Skeletal muscle satellite cell (primary cell): ENCODE results near the gene IGLL5.

Source experiments
- H3K27me3 ChIP-seq: 2 replicates; pipeline ENCODE4 v1.7.0; 2013; ENCODE audit warnings: low read length; ENCODE audit not compliant: control insufficient read depth, insufficient read depth
- H3K36me3 ChIP-seq: 2 replicates; pipeline ENCODE4 v1.7.0; 2013; ENCODE audit warnings: mild to moderate bottlenecking, control low read depth, low read length; ENCODE audit not compliant: insufficient read depth
- H3K4me1 ChIP-seq: 2 replicates; pipeline ENCODE4 v1.7.0; 2013; ENCODE audit warnings: low read length; ENCODE audit not compliant: control insufficient read depth, insufficient read depth
- H3K4me2 ChIP-seq: 2 replicates; pipeline ENCODE4 v1.7.0; 2013; ENCODE audit warnings: mild to moderate bottlenecking, low read length
- H3K4me3 ChIP-seq: 2 replicates; pipeline ENCODE4 v1.7.0; 2013; ENCODE audit warnings: low read length
- H3K9ac ChIP-seq: 2 replicates; pipeline ENCODE4 v1.7.0; 2013; ENCODE audit warnings: mild to moderate bottlenecking, low read depth, low read length, moderate library complexity
- H3K9me3 ChIP-seq: replicated peaks from 2 replicates; pipeline ENCODE4 v1.7.0; 2013; ENCODE audit warnings: mild to moderate bottlenecking, control low read depth, low read length

IGLL5 gene

GRCh38 chr22:22930222-22930497 is 42.5 kb downstream of the IGLL5 start:
- no peaks in the 10 kb centered on the region for H3K9me3 ChIP-seq
- no peaks in the 10 kb centered on the region for H3K36me3 ChIP-seq
- H3K4me2 ChIP-seq, result no peak overlapping the region
- peaks cover 3% of the 10 kb centered on the region for H3K27me3 ChIP-seq
- H3K4me1 ChIP-seq, result peaks cover 4% of the 10 kb centered on the region
- H3K4me3 ChIP-seq, result no peak overlapping the region
- H3K9ac ChIP-seq, result no peak overlapping the region

- Histone ChIP-seq H3K9ac (no peak overlapping the region), H3K4me2 (no peak overlapping the region), H3K36me3 (no peaks in the 10 kb centered on the region), H3K9me3 (no peaks in the 10 kb centered on the region), H3K4me3 (no peak overlapping the region), H3K27me3 (no peaks in the 10 kb centered on the region), H3K4me1 (peaks cover 4% of the 10 kb centered on the region)
Measured at GRCh38 chr22:22930571-22931556, 43.2 kb downstream of the IGLL5 start.

GRCh38 chr22:22931557-22932270 is 44.1 kb downstream of the IGLL5 start:
- Histone ChIP-seq H3K4me3 (no peak overlapping the region), H3K36me3 (no peaks in the 10 kb centered on the region), H3K9ac (no peak overlapping the region), H3K4me2 (no peak overlapping the region), H3K27me3 (no peaks in the 10 kb centered on the region), H3K9me3 (no peaks in the 10 kb centered on the region), H3K4me1 (peaks cover 4% of the 10 kb centered on the region)

GRCh38 chr22:22932512-22932941 is 44.9 kb downstream of the IGLL5 start:
- Histone ChIP-seq H3K27me3 (peaks cover 6% of the 10 kb centered on the region), H3K4me3 (no peak overlapping the region), H3K4me2 (no peak overlapping the region), H3K9me3 (no peaks in the 10 kb centered on the region), H3K9ac (no peak overlapping the region), H3K36me3 (no peaks in the 10 kb centered on the region), H3K4me1 (peaks cover 4% of the 10 kb centered on the region)

GRCh38 chr22:22933100-22933806 is 45.6 kb downstream of the IGLL5 start:
- peaks cover 4% of the 10 kb centered on the region for H3K4me1 ChIP-seq
- no peaks in the 10 kb centered on the region for H3K36me3 ChIP-seq
- no peaks in the 10 kb centered on the region for H3K9me3 ChIP-seq
- peaks cover 11% of the 10 kb centered on the region for H3K27me3 ChIP-seq
- H3K4me2 ChIP-seq, result no peak overlapping the region
- H3K9ac ChIP-seq, result no peak overlapping the region
- no peak overlapping the region for H3K4me3 ChIP-seq

- no peaks in the 10 kb centered on the region for H3K36me3 ChIP-seq
- H3K9ac ChIP-seq, result no peak overlapping the region
- H3K4me3 ChIP-seq, result no peak overlapping the region
- H3K9me3 ChIP-seq, result no peaks in the 10 kb centered on the region
- H3K27me3 ChIP-seq, result peaks cover 19% of the 10 kb centered on the region
- H3K4me1 ChIP-seq, result no peaks in the 10 kb centered on the region
- H3K4me2 ChIP-seq, result no peak overlapping the region
Measured at GRCh38 chr22:22933807-22934542, 46.4 kb downstream of the IGLL5 start.

GRCh38 chr22:22934543-22935055 is 47.0 kb downstream of the IGLL5 start:
- H3K9ac ChIP-seq, result no peak overlapping the region
- peaks cover 25% of the 10 kb centered on the region for H3K27me3 ChIP-seq
- no peak overlapping the region for H3K4me2 ChIP-seq
- H3K36me3 ChIP-seq, result no peaks in the 10 kb centered on the region
- no peaks in the 10 kb centered on the region for H3K4me1 ChIP-seq
- no peaks in the 10 kb centered on the region for H3K9me3 ChIP-seq
- no peak overlapping the region for H3K4me3 ChIP-seq

- no peak overlapping the region for H3K9ac ChIP-seq
- H3K36me3 ChIP-seq, result no peaks in the 10 kb centered on the region
- H3K4me1 ChIP-seq, result no peaks in the 10 kb centered on the region
- no peak overlapping the region for H3K4me3 ChIP-seq
- no peak overlapping the region for H3K4me2 ChIP-seq
- H3K9me3 ChIP-seq, result no peaks in the 10 kb centered on the region
- peaks cover 26% of the 10 kb centered on the region for H3K27me3 ChIP-seq
Measured at GRCh38 chr22:22935056-22935545, 47.5 kb downstream of the IGLL5 start.

- H3K36me3 ChIP-seq, result no peaks in the 10 kb centered on the region
- H3K4me3 ChIP-seq, result no peak overlapping the region
- H3K9ac ChIP-seq, result no peak overlapping the region
- no peaks in the 10 kb centered on the region for H3K4me1 ChIP-seq
- H3K4me2 ChIP-seq, result no peak overlapping the region
- H3K27me3 ChIP-seq, result peaks cover 30% of the 10 kb centered on the region
- H3K9me3 ChIP-seq, result no peaks in the 10 kb centered on the region
Measured at GRCh38 chr22:22935546-22936157, 48.0 kb downstream of the IGLL5 start.

- no peaks in the 10 kb centered on the region for H3K36me3 ChIP-seq
- no peaks in the 10 kb centered on the region for H3K4me1 ChIP-seq
- no peak overlapping the region for H3K4me3 ChIP-seq
- peaks cover 30% of the 10 kb centered on the region for H3K27me3 ChIP-seq
- H3K4me2 ChIP-seq, result no peak overlapping the region
- H3K9ac ChIP-seq, result no peak overlapping the region
- no peaks in the 10 kb centered on the region for H3K9me3 ChIP-seq
Measured at GRCh38 chr22:22936180-22936914, 48.7 kb downstream of the IGLL5 start.
